ENCODE results near the gene PERM1.

GRCh38 chr1:941588-942383 lies 40.1 kb downstream of the PERM1 start:
- TF ChIP-seq POLR2A (IDR thresholded peaks at IDR 0.05) (no peak), CTCF (IDR thresholded peaks at IDR 0.05) (no peak), POLR2AphosphoS5 (IDR thresholded peaks at IDR 0.05) (no peak)

Measured in breast epithelium (tissue), 3 donors.